Breast epithelium (tissue), 3 donors: ENCODE data around the gene SMAD9.

ENCODE experiments used
- CTCF ChIP-seq, 3 donors: fragments of 450-650 bp; IDR thresholded peaks; one replicate each; pipeline ENCODE4 v1.5.1; 2016 to 2017; ENCODE audit warnings: antibody characterized with exemption in 3 of 3, mild to moderate bottlenecking in 3 of 3, moderate library complexity in 3 of 3
- POLR2A ChIP-seq: fragments of 450-650 bp; IDR thresholded peaks from one replicate; pipeline ENCODE4 v1.6.1; 2016; ENCODE audit warnings: antibody characterized with exemption, mild to moderate bottlenecking, moderate library complexity
- POLR2AphosphoS5 ChIP-seq, 3 donors: sonication (generic); formaldehyde crosslinking; IDR thresholded peaks; one replicate each; pipeline ENCODE4 v1.6.1; 2017; ENCODE audit warnings: antibody characterized with exemption in 3 of 3

GRCh38 chr13:36912973-36913372 lies 7.1 kb downstream of the SMAD9 start:
- TF ChIP-seq CTCF (IDR thresholded peaks at IDR 0.05) (no peak), POLR2A (no peak), POLR2AphosphoS5 (IDR thresholded peaks at IDR 0.05) (no peak)
